HUDEP-2 (cell line): ENCODE results near the gene RPL10A.

ENCODE experiments used
- DNase-seq, 76 experiments: peaks; one replicate each; lab custom pipeline; 2025; ENCODE audit not compliant: unreplicated experiment in 76 of 76; lab: John Stamatoyannopoulos, UW

RPL10A gene

DNA sequence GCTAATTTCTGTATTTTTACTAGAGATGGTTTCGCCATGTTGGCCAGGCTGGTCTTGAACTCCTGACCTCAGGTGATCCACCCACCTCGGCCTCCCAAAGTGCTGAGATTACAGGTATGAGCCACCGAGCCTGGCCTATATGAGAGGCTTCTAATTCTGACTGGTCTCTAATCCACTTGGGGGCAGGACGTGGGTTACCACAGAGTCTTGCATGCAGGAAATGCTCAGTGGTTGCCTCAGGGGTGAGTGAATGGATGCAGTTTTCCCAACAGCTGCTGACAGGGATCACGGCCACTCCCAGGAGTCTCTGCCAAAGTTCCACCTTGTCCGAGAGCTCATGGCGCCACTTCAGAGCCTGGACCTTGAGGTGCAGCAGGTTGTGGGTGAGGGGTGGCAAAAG is 22.5 kb upstream of the RPL10A start:
- no peak for DNase-seq

DNA sequence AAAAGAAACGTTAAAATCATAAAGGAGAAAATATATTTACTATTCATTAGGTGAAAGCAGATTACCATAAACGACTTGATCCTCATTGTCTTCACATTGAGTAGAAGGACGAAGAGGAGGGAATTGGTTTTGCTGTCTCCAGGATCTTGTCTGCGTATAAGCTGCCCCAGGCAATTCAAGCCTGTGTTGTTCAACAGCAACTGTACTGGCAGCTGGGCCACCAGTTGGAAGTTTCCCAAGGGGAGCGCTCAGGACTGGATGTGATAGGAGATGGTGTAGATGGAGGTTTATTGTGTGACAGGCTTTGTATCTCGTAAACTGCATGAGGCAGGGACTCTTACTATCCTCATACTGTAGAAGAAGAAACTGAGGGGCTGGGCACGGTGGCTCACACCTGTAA is 20.0 kb upstream of the RPL10A start:
- no peak for DNase-seq

- DNase-seq = peak in 31 of 76 experiments; percentile 12 to 84 (median 59)
These were observed 18.8 kb upstream of the RPL10A start for GRCh38 chr6:35449287-35449881.

GRCh38 chr6:35451354-35452182 is 16.6 kb upstream of the RPL10A start:
- no peak for DNase-seq

DNA sequence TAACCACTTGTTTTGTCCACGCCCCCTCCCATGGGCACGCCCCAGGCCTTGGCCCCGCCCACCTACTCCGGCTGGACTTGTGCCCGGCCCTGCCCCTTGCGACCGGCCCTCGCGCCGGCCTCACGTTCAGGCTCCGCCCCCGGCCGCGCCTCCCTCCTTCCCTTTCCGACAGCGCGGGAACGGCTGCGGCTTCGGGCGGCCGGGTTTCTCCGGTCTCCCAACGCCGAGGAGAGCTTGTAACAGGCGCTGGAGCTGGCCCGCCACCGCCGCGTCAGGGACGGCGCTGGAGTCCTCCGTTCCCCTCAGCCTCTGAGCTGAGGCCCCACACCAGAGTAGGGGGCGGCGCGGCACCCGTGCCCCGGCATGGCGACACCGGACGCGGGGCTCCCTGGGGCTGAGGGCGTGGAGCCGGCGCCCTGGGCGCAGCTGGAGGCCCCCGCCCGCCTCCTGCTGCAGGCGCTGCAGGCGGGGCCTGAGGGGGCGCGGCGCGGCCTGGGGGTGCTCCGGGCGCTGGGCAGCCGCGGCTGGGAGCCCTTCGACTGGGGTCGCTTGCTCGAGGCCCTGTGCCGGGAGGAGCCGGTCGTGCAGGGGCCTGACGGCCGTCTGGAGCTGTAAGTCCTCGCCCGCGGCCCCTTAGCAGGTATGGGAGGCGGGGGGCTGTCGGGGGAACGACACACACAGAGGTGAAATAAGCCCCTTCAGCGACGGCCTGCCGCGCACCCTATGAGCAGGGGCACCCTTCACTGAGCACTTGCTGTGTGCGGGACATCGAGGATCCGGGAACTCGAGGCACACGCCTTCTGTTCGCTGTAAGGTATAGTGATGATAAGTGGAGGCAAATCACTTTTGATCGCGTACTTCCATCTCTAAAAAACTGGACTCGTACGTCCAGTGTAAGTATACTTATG is 15.8 kb upstream of the RPL10A start, which contains the start of gene FANCE:
FANCE (plus strand) TSS at position 156 of the 908 bp plus-strand sequence; CDS start at position 364, 208 bp downstream.
- peak in 75 of 76 experiments; percentile 44 to 100 (median 96) for DNase-seq

DNA sequence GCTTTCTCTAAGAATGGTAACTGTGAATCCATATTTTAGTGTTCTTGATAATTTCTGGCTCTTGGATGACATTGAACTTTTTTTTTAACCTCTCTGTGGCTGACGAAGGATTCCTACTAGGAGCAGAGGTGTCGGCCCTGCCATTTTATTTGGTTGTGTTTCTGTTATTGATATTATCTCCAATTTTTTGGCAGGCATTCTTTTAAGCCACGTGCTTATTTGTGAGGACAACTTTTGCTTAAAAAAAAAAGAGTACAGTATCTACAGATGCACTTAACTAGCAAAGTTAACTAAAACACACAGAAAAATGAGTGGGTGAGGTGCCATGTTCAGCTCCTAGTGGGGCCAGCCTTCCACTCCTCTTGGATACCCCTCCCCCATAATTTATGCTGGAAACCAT is 15.0 kb upstream of the RPL10A start:
- DNase-seq = peak in 35 of 76 experiments; percentile 26 to 81 (median 62)

DNA sequence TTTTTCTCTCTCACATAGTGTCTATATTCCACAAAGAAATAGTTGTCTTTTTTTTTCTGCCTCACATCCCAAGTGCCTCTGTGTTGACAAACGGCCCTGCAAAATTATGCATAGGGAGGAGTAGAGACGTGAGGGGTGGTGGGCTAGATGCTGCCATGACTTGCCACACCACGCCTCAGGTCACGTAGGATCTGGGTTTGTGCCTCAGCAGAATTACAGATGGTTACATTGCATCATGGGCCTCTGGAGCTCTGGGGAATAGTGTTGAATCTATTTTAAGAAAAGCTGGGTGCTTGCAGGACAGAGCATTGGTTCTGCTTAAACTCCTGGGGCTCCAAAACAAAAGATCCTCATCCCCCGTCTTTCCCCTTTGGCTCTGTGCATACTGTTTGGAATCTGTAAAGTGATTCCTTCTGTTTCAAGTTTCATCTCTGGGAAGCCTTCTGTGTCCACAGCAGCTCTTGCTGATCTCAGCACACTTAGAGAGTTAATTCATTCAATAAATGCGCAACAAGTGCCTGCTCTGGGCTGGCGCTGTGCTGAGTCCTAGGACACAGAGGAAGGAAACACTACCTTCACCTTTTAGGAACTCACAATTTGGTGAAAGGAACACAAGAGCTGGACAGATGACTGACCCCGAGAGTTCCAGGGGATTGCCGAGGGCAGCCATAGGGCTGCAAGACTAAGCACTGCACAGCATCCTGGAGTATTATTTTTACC is 13.7 kb upstream of the RPL10A start:
- DNase-seq = no peak

DNA sequence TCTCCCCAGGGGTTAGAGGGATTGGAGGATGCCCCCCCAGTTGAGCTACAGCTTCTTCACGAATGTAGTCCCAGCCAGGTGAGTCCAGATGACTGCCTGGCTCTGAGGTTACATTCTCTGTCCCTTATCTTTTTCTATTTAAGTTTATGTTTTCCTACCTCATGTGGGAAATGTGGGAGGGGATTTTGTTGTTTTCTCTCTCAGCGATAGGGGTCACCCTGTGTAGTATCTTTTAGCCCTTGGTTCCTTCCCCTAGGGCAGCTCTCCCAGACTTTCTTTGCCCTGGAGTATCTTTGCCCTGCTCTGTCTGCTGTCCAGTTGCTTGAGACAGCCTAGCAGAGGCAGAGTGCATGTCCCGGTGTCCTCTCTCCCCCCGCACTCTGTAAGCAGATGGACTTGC is 10.3 kb upstream of the RPL10A start:
- DNase-seq = no peak

- no peak for DNase-seq
These were observed 6.9 kb upstream of the RPL10A start for GRCh38 chr6:35461270-35461669.

DNA sequence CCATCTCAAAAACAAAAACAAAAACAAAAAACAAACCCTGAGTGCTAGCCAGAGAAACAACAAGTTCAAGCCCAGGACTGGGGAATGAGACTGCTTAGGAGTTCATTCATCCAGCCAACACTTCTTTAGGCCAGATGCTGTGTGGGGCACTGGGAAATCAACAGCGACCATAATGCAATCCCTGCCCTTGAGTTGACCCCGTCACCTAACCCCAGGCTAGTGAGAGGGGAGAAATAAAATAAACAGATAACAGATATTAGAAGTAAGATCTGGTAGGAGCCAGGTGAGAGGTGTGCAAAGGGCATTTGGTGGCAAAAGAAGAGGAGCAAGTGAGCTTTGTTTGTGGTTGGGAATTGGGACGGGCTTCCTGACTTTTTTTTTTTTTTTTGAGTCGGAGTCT is 4.9 kb upstream of the RPL10A start:
- DNase-seq = no peak

DNA sequence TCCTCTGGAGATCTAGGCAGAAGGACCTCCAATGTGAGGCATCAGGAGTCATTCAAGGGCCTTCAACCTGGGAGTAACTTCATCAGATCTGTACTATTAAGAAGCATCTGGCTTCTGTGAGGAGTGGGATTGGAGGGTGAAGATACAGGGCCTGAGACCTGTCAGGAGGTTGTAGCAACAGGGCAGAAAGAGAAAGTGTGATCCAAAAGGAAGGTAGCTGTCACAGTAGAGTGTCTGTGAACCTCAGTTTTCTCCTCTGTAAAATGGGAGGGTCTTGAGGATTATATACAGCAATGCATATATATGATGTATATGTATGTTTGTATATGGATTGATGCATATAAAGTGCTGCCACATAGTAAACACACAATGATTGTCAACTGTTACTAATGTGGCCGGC is 2.6 kb upstream of the RPL10A start:
- DNase-seq = no peak

- peak in 11 of 76 experiments; percentile 30 to 77 (median 53) for DNase-seq
These were observed 964 bp downstream of the RPL10A start for GRCh38 chr6:35468980-35469750.

DNA sequence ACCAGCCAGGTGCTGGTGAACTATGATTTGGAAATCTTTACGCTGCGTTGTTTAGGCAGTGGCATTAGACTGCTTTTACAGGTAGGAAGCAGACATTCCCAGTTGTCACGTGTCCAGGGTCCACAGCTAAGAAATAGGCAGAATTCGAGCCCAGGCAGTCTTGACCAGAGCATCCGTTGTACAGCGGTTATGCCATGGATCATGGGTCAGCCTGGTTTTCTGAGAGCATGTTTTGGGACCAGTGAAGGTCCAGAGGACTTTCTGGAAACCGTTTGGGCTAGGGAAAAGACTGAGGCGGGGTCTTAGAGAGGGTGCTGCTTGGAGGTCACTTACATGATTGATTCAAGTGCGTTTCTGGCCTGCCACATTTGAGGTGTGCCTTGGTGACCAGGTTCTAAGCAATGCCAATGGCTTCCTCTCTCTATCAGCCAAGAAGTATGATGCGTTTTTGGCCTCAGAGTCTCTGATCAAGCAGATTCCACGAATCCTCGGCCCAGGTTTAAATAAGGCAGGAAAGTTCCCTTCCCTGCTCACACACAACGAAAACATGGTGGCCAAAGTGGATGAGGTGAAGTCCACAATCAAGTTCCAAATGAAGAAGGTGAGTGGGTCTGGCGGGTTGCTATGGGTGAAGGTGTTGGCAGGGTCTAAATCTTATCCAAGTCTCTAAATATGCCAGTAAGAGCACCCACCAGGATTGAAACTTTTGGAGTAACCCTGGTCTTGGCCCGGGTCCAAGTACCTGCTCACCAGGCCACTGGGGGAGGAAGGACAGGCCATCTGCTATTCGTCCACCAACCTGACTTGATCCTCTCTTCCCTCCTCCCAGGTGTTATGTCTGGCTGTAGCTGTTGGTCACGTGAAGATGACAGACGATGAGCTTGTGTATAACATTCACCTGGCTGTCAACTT is 1.8 kb downstream of the RPL10A start:
- DNase-seq = peak in 34 of 76 experiments; percentile 22 to 63 (median 40)

- DNase-seq = peak in 3 of 76 experiments; percentile 35 to 58 (median 52)
These were observed 2.5 kb downstream of the RPL10A start for GRCh38 chr6:35470663-35471120.

GRCh38 chr6:35471836-35472345 is 3.7 kb downstream of the RPL10A start:
- DNase-seq = no peak

DNA sequence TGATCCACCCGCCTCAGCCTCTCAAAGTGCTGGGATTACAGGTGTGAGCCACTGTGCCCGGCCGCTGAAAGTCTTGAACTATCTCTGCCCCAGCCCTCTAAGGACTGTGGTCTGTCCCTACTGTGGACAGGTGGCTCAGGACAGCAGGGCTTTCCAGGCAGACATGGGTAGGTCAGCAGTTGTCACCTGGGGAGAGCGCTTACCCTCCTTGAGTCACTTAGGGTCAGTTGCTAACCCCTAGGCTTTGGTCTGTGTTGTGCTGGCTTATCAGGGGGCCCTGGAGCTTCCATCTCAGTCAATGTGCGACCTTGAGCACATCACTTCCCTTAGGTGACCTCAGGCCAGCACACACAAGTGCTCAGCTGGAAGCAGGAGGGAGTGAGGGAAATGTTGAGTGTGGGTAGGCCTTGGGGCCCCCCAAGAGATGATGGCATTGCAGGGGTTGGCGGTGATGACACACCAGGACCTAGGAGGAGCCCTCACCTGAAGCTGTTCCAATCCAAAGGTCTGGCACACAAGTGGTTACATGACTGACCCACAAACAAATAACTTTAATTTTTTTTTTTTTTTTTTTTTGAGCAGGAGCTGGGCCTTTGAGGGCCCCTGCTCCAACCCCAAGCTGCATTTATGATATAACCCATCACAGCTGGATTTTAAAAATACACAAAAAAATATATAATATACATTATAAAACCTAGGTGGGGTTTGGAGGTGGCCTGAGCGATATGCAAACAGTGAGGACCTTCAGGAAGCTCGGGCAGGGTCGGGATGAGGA is 5.1 kb downstream of the RPL10A start:
- peak in 9 of 76 experiments; percentile 23 to 54 (median 35) for DNase-seq

- DNase-seq = peak in 9 of 76 experiments; percentile 22 to 48 (median 41)
These were observed 5.6 kb downstream of the RPL10A start for GRCh38 chr6:35473850-35474130.
